Naive thymus-derived CD8-positive, alpha-beta T cell (primary cell): ENCODE data around the gene IDUA. TPM values are rescaled to one million over a fixed set of nuclear protein-coding genes. Genes with fewer than 3 reads are reported as not detected.
"Not testable (repeated sequence)": the region's sequence is repeated elsewhere in the genome, so short reads cannot be mapped to it uniquely, and the experiment has no call there.

Experiments
- ATAC-seq, 2 donors: fragments of 150-1000 bp; cut with Tn5 transposase in 1 of 2; sonication (Bioruptor Pico), chemical (Tn5 transposase) in 1 of 2; 1 replicate in 1 of 2; 2 replicates in 1 of 2; pipeline ENCODE4 v1.10.0; 2021; ENCODE audit warnings: mild to moderate bottlenecking in 2 of 2, moderate library complexity in 2 of 2
- POLR2A ChIA-PET: fragments of 350-600 bp; sonication (Branson Sonifier 250); formaldehyde crosslinking; loops from one replicate; lab custom pipeline; 2021; ENCODE audit warnings: antibody characterized with exemption; lab: Charles Lee
- DNase-seq, 10 donors: peaks; one replicate each; pipeline versions ENCODE4 v3.0.0 to v3.0.0-alpha.2; 2020 to 2022
- H3K27ac Mint-ChIP-seq, 10 donors: one replicate each; pipeline ENCODE4 v1.8.0; 2020 to 2022; ENCODE audit warnings: mild to moderate bottlenecking in 10 of 10, mixed read lengths in 10 of 10, moderate library complexity in 4 of 10, inconsistent platforms in 1 of 10
- H3K27me3 Mint-ChIP-seq, 5 donors: one replicate each; pipeline ENCODE4 v1.8.0; 2021 to 2022; ENCODE audit warnings: mixed read lengths in 5 of 5
- H3K36me3 Mint-ChIP-seq, 3 donors: one replicate each; pipeline ENCODE4 v1.8.0; 2020 to 2022; ENCODE audit warnings: mixed read lengths in 3 of 3, mild to moderate bottlenecking in 2 of 3, inconsistent platforms in 1 of 3
- H3K4me1 Mint-ChIP-seq, 4 donors: one replicate each; pipeline ENCODE4 v1.8.0; 2021 to 2022; ENCODE audit warnings: mixed read lengths in 4 of 4
- H3K4me3 Mint-ChIP-seq, 10 donors: one replicate each; pipeline ENCODE4 v1.8.0; 2020 to 2022; ENCODE audit warnings: mild to moderate bottlenecking in 10 of 10, mixed read lengths in 10 of 10, moderate library complexity in 6 of 10, inconsistent platforms in 1 of 10
- H3K9me3 Mint-ChIP-seq, 9 donors: one replicate each; pipeline ENCODE4 v1.8.0; 2020 to 2022; ENCODE audit warnings: mixed read lengths in 9 of 9, mild to moderate bottlenecking in 3 of 9, inconsistent platforms in 1 of 9, moderate library complexity in 1 of 9
- polyA plus RNA-seq, 3 donors: library from polyadenylated mRNA; unstranded; fragments of 300-500 nt; fragmentation: Illumina TruSeq; gene quantifications; one replicate each; pipeline ENCODE4 v1.2.3, GENCODE V29; 2021
- total RNA-seq, 8 experiments: library from RNA in 2 of 8; stranded (reverse) in 2 of 8; gene quantifications; one replicate each; pipeline ENCODE4 v1.2.3 and lab custom pipeline; 2021 to 2026

IDUA gene
- total and polyA plus RNA-seq, 5 experiments from 2014 or later = 6.5 to 79.1 (median 15.4) TPM

GRCh38 chr4:997375-998071 lies 10.7 kb downstream of the IDUA start:
- H3K27ac Mint-ChIP-seq = no peak overlapping the region
- H3K27me3 Mint-ChIP-seq = peaks cover 6 to 33% (median 14%) of the 10 kb centered on the region in 5 donors
- peak overlapping the region in 7 of 10 donors; percentile 31 to 55 (median 44) for H3K4me3 Mint-ChIP-seq
- DNase-seq (no peak), ATAC-seq (peak; percentile 66 to 76)
- POLR2A ChIA-PET = no interaction called here
- no peaks in the 10 kb centered on the region for H3K36me3 Mint-ChIP-seq
- peaks cover 0 to 2% (median 0%) of the 10 kb centered on the region in 9 donors for H3K9me3 Mint-ChIP-seq
- H3K4me1 Mint-ChIP-seq = peaks cover 9 to 18% (median 16%) of the 10 kb centered on the region in 4 donors

- H3K4me1 Mint-ChIP-seq = peaks cover 9 to 18% (median 16%) of the 10 kb centered on the region in 4 donors
- peaks cover 6 to 33% (median 14%) of the 10 kb centered on the region in 5 donors for H3K27me3 Mint-ChIP-seq
- ATAC-seq (no peak), DNase-seq (no peak)
- H3K27ac Mint-ChIP-seq = no peak overlapping the region
- POLR2A ChIA-PET = interaction anchor here (0.6 to 0.7 kb wide), 2 partner anchors 8 to 693 kb away, joined by 3 read pairs; no protein-coding TSS in a partner anchor
- no peaks in the 10 kb centered on the region for H3K36me3 Mint-ChIP-seq
- peak overlapping the region in 7 of 10 donors; percentile 33 to 55 (median 44) for H3K4me3 Mint-ChIP-seq
- peaks cover 0 to 2% (median 0%) of the 10 kb centered on the region in 9 donors for H3K9me3 Mint-ChIP-seq
These were observed 11.3 kb downstream of the IDUA start for GRCh38 chr4:998096-998691.

- Mint-ChIP-seq H3K27me3 (peaks cover 6 to 43% (median 14%) of the 10 kb centered on the region in 5 donors), H3K4me3 (peak overlapping the region in 4 of 10 donors; percentile 10 to 55 (median 46)), H3K4me1 (peaks cover 9 to 18% (median 16%) of the 10 kb centered on the region in 4 donors)
- H3K36me3 Mint-ChIP-seq, ATAC-seq, H3K27ac Mint-ChIP-seq, DNase-seq, H3K9me3 Mint-ChIP-seq: not testable (repeated sequence)
- POLR2A ChIA-PET = interaction anchor here (0.7 kb wide), 1 partner anchor 692 kb away, joined by 3 read pairs; no protein-coding TSS in a partner anchor
These were observed 12.5 kb downstream of the IDUA start for GRCh38 chr4:999240-999863.

GRCh38 chr4:999882-1000425 lies 13.1 kb downstream of the IDUA start:
- Mint-ChIP-seq H3K27me3 (peaks cover 8 to 49% (median 16%) of the 10 kb centered on the region in 5 donors), H3K9me3 (peaks cover 0 to 2% (median 0%) of the 10 kb centered on the region in 9 donors), H3K36me3 (peaks cover 0 to 6% (median 2%) of the 10 kb centered on the region in 3 donors), H3K4me3 (no peak overlapping the region), H3K4me1 (peaks cover 9 to 18% (median 16%) of the 10 kb centered on the region in 4 donors), H3K27ac (no peak overlapping the region)
- DNase-seq = no peak
- ATAC-seq = no peak
- POLR2A ChIA-PET = interaction anchor here (0.5 kb wide), 1 partner anchor 301 kb away, joined by 3 read pairs; no protein-coding TSS in a partner anchor

GRCh38 chr4:1000686-1001260 lies 13.9 kb downstream of the IDUA start:
- Mint-ChIP-seq H3K9me3 (peaks cover 0 to 2% (median 0%) of the 10 kb centered on the region in 9 donors), H3K27ac (no peak overlapping the region)

GRCh38 chr4:1001561-1002130 lies 14.8 kb downstream of the IDUA start:
- Mint-ChIP-seq H3K27me3 (peaks cover 8 to 62% (median 23%) of the 10 kb centered on the region in 5 donors), H3K36me3 (peaks cover 0 to 6% (median 2%) of the 10 kb centered on the region in 3 donors), H3K4me1 (peaks cover 9 to 18% (median 16%) of the 10 kb centered on the region in 4 donors), H3K4me3 (peak overlapping the region in 2 of 10 donors; percentile 4 to 45), H3K27ac (no peak overlapping the region), H3K9me3 (peaks cover 0 to 2% (median 0%) of the 10 kb centered on the region in 9 donors)
- DNase-seq (no peak), ATAC-seq (no peak)
- POLR2A ChIA-PET = interaction anchor here (0.7 kb wide), 1 partner anchor 15 kb away, joined by 3 read pairs; the partner anchor contains the start of gene IDUA

More at GRCh38 chr4:1000686-1001260, 13.9 kb downstream of the IDUA start:
- Mint-ChIP-seq H3K4me1 (peaks cover 9 to 18% (median 16%) of the 10 kb centered on the region in 4 donors), H3K36me3 (peaks cover 0 to 6% (median 2%) of the 10 kb centered on the region in 3 donors), H3K27me3 (peaks cover 8 to 54% (median 19%) of the 10 kb centered on the region in 5 donors), H3K4me3 (peak overlapping the region in 2 of 10 donors; percentile 43 to 62)
- no peak for ATAC-seq
- POLR2A ChIA-PET = interaction anchor here (0.5 kb wide), 1 partner anchor 301 kb away, joined by 3 read pairs; no protein-coding TSS in a partner anchor
- no peak for DNase-seq

- H3K36me3 Mint-ChIP-seq = peaks cover 0 to 6% (median 2%) of the 10 kb centered on the region in 3 donors
- H3K4me1 Mint-ChIP-seq = peaks cover 9 to 15% (median 12%) of the 10 kb centered on the region in 4 donors
- POLR2A ChIA-PET = interaction anchor here (0.7 kb wide), 1 partner anchor 15 kb away, joined by 3 read pairs; the partner anchor contains the start of gene IDUA
- ATAC-seq (peak; percentile 23 to 56), DNase-seq (peak in 1 of 10 donors; percentile 20)
- no peak overlapping the region for H3K27ac Mint-ChIP-seq
- H3K4me3 Mint-ChIP-seq = no peak overlapping the region
- peaks cover 0 to 2% (median 0%) of the 10 kb centered on the region in 9 donors for H3K9me3 Mint-ChIP-seq
- H3K27me3 Mint-ChIP-seq = peaks cover 12 to 67% (median 25%) of the 10 kb centered on the region in 5 donors
These were observed 15.3 kb downstream of the IDUA start for GRCh38 chr4:1002131-1002630.

GRCh38 chr4:1002631-1003251 lies 15.9 kb downstream of the IDUA start:
- POLR2A ChIA-PET = no interaction called here
- Mint-ChIP-seq H3K27ac (no peak overlapping the region), H3K4me1 (peaks cover 9 to 15% (median 12%) of the 10 kb centered on the region in 4 donors), H3K9me3 (peaks cover 0 to 2% (median 0%) of the 10 kb centered on the region in 9 donors), H3K27me3 (peaks cover 14 to 71% (median 29%) of the 10 kb centered on the region in 5 donors), H3K36me3 (peaks cover 0 to 6% (median 2%) of the 10 kb centered on the region in 3 donors), H3K4me3 (no peak overlapping the region)
- DNase-seq (no peak), ATAC-seq (peak in 1 of 2 donors; percentile 37)

- Mint-ChIP-seq H3K4me1 (peaks cover 3 to 9% (median 7%) of the 10 kb centered on the region in 4 donors), H3K27me3 (peaks cover 13 to 71% (median 33%) of the 10 kb centered on the region in 5 donors), H3K27ac (no peak overlapping the region), H3K36me3 (peaks cover 0 to 6% (median 3%) of the 10 kb centered on the region in 3 donors), H3K4me3 (peak overlapping the region in 3 of 10 donors; percentile 25 to 51 (median 26)), H3K9me3 (peaks cover 0 to 2% (median 0%) of the 10 kb centered on the region in 9 donors)
- no peak for DNase-seq
- POLR2A ChIA-PET = no interaction called here
- ATAC-seq = no peak
These were observed 16.6 kb downstream of the IDUA start for GRCh38 chr4:1003271-1004070.

GRCh38 chr4:1004071-1004418 lies 17.2 kb downstream of the IDUA start:
- peak overlapping the region in 3 of 10 donors; percentile 25 to 51 (median 26) for H3K4me3 Mint-ChIP-seq

More at GRCh38 chr4:1004071-1004418, 17.2 kb downstream of the IDUA start:
- POLR2A ChIA-PET = no interaction called here
- no peak for DNase-seq
- Mint-ChIP-seq H3K9me3 (peaks cover 0 to 2% (median 0%) of the 10 kb centered on the region in 9 donors), H3K27ac (no peak overlapping the region), H3K4me1 (peaks cover 4 to 12% (median 8%) of the 10 kb centered on the region in 4 donors), H3K27me3 (peaks cover 13 to 71% (median 36%) of the 10 kb centered on the region in 5 donors), H3K36me3 (peaks cover 0 to 8% (median 3%) of the 10 kb centered on the region in 3 donors)
- no peak for ATAC-seq
